ENCODE results near the gene CAPN11.

CAPN11 gene

DNA sequence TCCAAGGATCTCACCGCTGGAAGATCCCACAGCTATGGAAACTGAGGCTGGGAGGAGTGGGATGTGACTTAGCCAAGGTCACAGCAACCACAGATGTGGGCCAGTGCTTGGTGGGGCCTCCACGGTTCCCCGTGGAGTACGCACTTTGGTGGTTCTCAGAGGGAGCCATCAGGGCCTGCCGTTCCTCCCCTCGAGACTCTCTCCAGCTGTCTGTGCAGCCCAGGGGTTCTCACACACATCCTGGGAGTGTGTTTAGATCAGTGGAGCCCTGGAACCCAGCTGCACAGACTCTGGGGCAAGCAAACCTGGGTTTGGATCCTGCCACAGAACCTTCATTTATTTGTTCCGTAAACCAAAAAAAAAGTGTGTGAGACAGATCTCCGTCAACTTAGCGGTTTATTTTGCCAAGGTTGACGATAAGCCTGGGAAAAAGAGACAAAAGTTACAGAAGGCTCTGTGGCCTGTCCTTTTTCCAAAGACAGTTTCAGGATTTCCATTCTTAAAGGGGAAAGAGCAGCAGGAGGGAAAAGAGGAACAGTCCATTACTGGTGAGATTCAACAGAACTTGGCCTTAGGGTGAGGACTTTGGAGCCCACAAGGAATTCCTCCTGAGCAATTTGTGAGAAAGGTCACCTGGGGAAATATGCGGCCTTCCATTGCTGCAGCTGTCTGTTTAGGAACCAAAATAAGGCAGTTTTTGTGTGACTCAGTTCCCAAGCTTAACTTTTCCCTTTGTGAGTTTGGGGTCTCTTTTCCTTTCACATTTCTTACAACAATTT is 44.5 kb downstream of the CAPN11 start:
- H3K4me3 ChIP-seq (ENCODE audit: low read depth, low read length), result no peak overlapping the region

GRCh38 chr6:44203955-44204354 is 45.3 kb downstream of the CAPN11 start:
- H3K4me3 ChIP-seq (ENCODE audit: low read depth, low read length), result no peak overlapping the region

DNA sequence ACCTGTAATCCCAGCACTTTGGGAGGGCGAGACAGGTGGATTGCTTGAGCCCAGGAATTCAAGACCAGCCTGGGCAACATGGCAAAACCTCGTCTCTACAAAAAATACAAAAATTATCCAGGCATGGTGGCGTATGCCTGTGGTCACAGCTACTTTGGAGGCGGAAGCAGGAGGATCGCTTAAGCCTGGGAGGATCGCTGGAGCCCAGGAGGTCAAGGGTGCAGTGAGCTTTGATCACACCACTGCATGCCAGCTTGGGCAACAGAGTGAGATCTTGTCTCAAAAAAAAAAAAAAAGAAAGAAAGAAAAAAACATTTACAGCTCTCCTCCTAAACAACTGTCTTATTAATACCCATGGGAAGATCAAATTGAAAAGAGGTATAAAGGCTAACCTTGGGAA is 49.3 kb downstream of the CAPN11 start:
- H3K4me3 ChIP-seq (ENCODE audit: low read depth, low read length), result no peak overlapping the region

DNA sequence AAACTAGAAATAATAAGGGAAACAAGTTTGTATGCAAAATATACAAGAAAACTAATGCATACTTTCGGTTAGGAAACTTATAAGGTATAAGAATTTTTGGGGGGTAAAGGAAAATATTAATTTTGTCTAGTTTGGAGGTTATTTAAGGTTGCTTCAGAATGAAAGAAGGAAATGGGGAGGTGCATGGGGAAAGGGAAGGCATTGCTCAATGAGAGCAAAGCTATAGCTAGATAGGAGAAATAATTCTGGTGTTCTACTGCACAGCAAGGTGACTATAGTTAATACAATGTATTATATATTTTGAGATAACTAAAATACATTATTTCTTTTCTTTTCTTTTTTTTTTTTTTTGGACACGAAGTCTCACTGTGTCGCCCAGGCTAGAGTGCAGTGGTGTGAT is 52.7 kb downstream of the CAPN11 start:
- H3K4me3 ChIP-seq (ENCODE audit: low read depth, low read length), result no peak overlapping the region

- no peak overlapping the region for H3K4me3 ChIP-seq (ENCODE audit: low read depth, low read length)
Measured at GRCh38 chr6:44214307-44214706, 55.7 kb downstream of the CAPN11 start.

DNA sequence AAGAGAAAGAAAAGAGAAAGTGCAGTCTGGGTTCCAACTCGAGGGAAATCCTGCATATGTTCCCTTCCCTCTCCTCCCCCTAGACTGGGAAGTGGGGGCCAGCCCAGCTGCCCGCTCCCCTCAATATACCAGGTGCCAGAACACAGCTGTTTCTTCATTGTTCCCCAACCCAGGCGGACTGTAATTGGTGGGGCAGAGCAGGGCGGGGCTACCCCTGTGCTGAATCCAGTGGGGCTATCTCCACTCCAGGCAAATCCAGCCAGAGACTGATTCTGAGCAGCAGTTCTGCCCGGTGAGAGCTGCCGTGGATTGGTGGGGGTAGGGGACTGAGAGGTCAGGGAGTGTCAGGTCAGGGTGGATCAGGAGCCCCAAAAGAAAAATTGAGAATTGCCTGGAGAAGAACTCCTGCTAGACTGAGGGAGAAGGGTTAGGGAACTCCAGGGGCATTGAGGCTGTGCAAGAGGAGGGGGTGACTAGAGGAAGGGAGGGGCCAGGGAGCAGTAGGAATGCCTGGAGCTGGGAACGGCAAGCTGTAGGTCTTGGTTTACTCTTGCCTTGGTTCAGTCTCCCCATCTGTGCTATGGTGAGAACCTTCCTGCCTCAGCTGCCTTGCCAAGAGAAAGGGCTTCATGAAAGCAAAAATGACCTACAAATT is 58.2 kb downstream of the CAPN11 start, which contains the start of gene MYMX:
Gene MYMX, plus strand, starts transcription at position 250 of the 655 bp plus-strand sequence. CDS start 546 bp downstream, outside the sequence.
- no peak within 1 kb of the TSS for H3K4me3 ChIP-seq (ENCODE audit: low read depth, low read length)

DNA sequence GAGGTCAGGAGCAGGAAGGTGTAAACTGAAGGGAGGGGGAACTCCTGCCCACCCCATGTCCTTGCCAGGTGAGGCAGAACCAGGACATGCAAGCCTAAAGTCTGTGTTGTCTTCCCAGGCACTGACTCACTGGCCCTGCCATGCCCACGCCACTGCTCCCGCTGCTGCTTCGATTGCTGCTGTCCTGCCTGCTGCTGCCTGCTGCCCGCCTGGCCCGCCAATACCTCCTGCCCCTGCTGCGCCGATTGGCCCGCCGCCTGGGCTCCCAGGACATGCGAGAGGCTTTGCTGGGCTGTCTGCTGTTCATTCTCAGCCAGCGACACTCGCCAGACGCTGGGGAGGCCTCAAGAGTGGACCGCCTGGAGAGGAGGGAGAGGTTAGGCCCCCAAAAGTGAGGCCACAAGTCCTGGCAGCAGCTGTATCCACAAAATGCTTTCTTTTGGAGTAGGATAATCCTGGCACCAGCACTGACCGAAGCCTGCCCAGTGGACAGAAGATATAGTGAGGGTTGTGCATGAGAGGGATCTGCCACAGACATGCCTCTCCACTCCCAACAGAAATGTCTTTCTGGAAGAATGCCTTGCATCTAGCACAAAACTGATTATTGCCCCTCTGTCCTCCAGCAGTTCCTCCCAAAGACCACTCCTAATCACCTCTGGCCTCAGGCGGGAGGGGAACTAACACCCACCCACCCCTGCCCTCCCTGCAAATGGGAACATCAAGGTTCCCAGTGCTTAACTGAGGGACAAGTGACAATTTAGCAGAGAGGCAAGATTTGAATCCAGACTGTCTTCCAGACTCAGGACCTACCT is 58.9 kb downstream of the CAPN11 start:
- no peak overlapping the region for H3K4me3 ChIP-seq (ENCODE audit: low read depth, low read length)

- peak overlapping the region; percentile 28 for H3K4me3 ChIP-seq (ENCODE audit: low read depth, low read length)
Measured at GRCh38 chr6:44219053-44219814, 60.6 kb downstream of the CAPN11 start.

GRCh38 chr6:44219815-44220784 is 61.5 kb downstream of the CAPN11 start:
- no peak overlapping the region for H3K4me3 ChIP-seq (ENCODE audit: low read depth, low read length)

DNA sequence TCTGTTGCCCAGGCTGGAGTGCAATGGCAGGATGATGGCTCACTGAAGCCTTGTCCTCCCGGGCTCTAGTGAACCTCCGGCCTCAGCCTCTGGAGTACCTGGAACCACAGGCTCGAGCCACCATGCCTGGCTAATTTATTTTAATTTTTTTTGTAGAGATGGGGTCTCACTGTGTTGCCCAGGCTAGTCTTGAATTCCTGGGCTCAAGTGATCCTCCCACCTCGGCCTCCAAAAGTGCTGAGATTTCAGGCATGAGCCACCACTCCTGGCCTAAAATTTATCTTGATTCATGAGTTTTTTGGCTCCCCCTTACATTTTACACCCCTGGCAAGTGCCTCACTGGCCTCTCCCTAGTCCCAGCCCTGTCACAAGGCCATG is 62.3 kb downstream of the CAPN11 start:
- H3K4me3 ChIP-seq (ENCODE audit: low read depth, low read length), result no peak overlapping the region

DNA sequence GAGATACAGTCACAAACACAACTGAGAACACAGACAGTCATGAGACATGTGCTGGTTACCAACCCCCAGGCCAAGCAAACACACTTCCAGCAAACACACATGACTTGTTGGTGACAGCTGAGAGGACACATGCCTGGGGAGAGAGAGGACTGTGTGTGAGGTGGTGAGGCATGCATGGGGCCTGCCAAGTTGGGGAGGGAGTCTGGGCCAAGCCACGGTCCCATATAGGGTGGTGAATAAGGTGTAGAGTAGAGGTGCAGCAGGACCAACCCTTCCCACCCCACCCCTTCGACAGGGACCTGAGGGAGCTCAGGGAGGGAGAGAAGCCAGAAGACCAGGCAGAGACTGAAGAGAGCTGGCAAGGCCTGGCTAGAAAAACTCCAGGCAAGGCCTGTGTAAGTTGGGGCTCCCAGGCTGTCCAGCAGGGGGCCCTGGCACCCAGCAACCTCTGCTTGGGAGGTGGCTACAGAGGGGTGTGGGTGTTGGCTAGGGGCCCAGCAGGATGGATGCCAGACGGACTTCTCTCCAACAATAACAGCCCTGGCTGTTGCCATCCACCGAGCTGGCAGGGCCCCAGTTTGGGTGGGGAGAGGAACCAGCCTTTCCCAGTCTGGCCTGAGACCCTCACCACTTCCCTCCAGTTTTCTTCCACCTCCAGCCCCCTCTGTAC is 62.8 kb downstream of the CAPN11 start:
- no peak overlapping the region for H3K4me3 ChIP-seq (ENCODE audit: low read depth, low read length)

GRCh38 chr6:44221961-44222335 is 63.3 kb downstream of the CAPN11 start:
- no peak overlapping the region for H3K4me3 ChIP-seq (ENCODE audit: low read depth, low read length)

DNA sequence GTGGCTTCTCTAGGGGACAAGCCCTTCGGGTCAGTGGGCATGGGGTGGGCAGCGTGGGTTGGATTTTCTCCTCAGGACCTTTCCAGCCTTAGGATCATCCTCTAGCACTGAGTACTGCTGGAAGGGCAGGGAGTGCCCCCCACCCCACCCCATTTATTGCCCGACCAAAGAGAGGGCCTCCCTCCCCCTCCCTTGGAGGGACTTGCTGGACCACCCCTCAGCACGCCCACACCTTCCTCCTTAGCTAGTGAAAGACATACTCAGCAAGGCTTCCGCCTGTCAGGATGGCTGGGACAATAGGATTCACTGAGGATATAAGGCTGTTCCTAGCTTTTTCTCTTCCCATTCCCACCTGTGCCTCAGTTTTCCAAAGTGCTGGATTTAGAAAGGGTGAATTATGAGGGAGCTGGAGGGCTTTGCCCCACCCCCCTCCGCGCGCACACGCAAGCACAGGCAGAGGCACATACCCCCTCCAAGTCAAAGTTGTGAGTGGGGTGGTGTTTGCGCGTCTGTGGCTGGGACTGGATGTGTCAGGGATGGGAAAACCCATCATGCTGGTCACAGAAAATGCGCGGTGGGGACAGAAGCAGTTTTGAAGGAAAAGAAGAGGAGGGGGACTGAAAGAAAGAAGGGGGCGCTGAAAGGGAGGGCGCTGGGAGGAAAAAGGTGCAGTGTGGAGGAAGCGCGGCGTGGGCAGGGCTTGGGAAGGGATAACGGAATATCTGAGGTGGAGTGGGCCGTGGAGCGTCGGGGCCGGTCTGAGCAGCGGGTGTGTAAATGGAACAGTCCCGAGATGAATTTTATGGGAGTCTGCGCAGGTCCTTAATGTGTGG is 64.1 kb downstream of the CAPN11 start:
- peak overlapping the region; percentile 20 for H3K4me3 ChIP-seq (ENCODE audit: low read depth, low read length)

DNA sequence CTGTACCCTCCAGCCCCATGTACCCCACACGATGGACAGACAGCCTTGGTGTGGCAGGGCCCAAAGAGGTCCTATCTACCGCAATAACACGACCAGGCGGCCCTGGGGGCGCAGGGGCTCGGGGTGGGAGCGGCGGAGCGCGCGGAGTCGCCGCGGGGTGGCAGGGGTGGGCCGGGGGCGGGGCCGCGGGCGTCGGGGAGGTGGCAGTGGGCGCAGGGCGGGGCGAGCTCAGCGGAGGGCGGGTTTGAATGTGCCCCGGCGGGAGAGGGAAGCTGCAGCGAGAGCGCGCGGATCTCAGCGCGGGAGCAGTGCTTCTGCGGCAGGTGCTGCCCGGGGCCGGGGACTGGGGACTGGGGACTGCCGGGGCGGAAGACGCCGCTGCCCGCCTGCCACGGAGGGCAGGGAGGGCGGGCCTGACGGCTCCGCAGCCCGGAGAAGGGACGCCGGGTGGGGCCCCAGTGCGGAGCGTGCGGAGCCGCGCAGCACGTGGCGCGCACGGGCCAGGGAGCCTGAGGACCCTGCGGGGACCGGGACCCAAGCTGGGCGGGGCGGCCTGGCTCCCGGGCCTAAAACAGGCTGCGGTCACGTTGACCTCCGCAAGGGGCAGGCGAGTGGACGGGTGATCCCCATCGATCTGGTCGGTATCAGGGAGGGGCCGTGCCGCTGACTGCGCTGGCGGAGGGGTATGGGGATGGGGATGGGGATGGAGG is 64.9 kb downstream of the CAPN11 start, which contains the start of gene SLC29A1:
Gene SLC29A1, plus strand, starts transcription at position 277 of the 710 bp plus-strand sequence. CDS start 3,719 bp downstream, outside the sequence.
- H3K4me3 ChIP-seq (ENCODE audit: low read depth, low read length), result peak within 1 kb of the TSS; percentile 74

- peak overlapping the region; percentile 74 for H3K4me3 ChIP-seq (ENCODE audit: low read depth, low read length)
Measured at GRCh38 chr6:44224029-44224964, 65.7 kb downstream of the CAPN11 start.

GRCh38 chr6:44224965-44225305 is 66.3 kb downstream of the CAPN11 start:
- H3K4me3 ChIP-seq (ENCODE audit: low read depth, low read length), result no peak overlapping the region

All from iPS-11a (cell line).